Stimulated activated CD8-positive, alpha-beta memory T cell treated with anti-CD3 and anti-CD28 coated beads, Interleukin-12 subunit alpha, Interleukin-12 subunit beta, amount 100 ng/mL, for 24 hours (primary cell): ENCODE data around the gene TMEM53.
"Not testable (repeated sequence)": the region's sequence is repeated elsewhere in the genome, so short reads cannot be mapped to it uniquely, and the experiment has no call there.

Source experiments
- DNase-seq: peaks from one replicate; pipeline ENCODE4 v3.0.0-alpha.2; 2020; ENCODE audit errors: extremely low read depth

The TMEM53 gene

GRCh38 chr1:44674113-44675000, at the start of gene TMEM53, which contains the start of gene ARMH1:
Gene TMEM53 (minus strand): TSS chr1:44674481. CDS start chr1:44674391, 90 bp downstream.
Gene ARMH1 (plus strand): TSS chr1:44674714. CDS start chr1:44689698, 14,984 bp downstream.
- DNase-seq: peak; percentile 97

DNA sequence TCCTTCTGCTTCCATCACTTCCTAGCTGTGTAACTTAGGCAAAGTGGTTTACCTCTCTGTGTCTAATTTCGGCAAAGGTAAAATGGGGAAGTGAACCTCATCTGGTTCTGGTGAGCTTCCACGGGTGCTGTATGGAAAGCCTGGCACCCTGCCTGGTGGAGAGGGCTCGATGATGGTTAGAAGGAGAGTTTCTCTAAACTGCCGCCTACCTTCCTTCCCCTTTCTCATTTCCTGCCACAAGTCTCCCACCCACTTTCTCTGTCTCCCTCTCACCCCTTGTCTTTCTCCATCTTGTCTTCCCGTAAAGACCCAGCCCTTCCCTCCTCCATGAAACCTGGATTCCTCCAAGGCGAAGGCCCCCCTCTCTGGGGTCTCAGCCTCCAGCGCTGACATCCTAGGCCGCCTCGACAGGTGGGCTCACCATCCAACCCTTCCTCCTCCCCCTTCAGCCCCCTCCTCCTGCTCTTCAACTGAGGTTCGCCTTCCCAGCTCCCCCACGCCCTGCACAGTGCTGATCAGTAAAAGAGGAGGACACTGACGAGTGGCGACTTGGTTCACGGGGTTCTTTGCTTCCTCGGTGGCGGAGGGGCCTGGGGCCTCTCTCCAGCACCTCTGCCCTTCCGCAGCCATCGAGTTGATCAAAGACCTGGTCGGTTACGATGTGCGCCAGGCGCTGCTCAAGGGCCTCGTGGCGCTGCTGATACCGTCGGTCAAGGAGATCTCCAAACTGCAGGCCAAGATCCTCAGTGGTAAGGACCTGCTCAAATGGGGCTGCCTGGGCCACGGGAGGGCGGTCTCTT, 49.4 kb upstream of the TMEM53 start:
- DNase-seq: no peak

GRCh38 chr1:44723064-44723463, 48.8 kb upstream of the TMEM53 start:
- DNase-seq: no peak

DNA sequence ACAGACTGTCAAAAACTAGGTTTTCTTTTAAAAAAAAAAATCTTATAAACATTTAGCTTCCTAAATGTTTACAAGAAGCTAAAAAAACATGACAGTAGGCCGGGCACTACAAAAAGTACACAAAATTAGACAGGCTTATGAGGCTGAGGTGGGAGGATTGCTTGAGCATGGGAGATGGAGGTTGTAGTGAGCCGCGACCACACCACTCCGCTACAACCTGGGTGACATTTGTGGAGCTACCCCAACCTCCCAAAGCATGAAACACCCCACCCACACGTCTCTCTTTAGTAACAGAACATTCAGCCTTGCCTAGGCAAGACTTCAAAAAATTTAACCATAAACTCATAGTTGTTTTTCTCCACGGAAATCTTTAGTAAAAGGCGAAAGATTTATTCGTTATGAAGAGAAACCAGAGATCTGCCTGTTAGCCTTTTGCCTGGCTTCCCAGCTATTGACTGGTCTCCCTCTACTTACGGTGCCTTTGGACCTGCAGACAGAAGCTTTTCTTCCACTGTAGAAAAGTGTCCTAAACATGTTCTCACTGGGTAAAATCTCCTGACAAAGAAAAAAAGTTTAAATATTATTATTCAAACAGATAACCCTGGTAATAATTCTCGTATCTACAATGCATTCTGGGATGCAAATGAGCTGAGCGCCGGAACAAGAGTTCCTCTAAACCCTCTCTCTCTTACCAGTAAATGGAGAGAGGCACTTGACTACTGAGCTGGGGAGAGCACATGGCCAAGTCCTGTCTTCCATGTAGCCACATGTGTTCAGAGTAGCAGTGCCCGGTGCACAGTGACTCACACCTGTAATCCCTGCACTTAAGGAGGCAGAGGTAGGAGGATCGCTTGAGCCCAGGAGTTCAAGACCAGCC, 47.4 kb upstream of the TMEM53 start:
- DNase-seq: peak; percentile 66

GRCh38 chr1:44720281-44720680, 46.0 kb upstream of the TMEM53 start:
- DNase-seq: no peak

DNA sequence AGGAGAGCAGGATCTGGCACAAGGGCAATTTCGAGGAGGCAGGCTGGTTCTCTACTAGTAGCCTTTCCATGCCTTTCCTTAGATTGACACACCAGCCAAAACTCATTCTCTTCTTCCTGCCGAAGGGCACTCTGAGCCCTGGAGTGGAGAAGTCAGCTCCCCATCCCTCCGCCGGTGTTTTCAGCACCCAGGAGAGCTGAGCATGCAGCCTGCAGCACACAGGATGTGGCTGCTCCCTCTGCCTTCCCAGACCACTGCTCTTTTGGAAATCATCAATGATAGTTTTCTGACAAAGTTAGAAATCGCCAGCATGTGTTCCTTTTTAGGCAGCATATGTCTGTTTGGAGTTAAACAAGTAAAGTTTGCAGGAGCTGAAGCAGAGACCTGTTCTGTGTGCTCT, 45.0 kb upstream of the TMEM53 start:
- no peak for DNase-seq

DNA sequence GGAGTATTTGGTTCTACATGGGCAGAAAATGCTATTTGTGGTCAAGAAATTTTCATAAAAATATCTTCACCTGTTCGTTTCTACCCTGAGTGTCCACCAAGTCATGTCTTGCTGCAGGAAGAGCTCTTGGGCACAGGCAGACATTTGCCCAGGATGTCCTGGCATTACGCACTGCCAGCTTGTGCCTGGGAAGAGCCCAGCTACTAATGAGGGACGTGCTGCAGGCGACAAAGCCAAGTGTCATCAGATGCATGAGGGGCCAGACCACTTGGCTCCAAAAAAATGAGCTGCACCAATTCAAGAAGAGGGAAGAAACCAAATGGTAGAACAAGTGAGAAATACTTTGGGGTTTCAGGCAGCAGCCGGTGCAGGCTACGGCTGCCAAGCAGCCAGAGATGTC, 43.8 kb upstream of the TMEM53 start:
- DNase-seq: no peak

DNA sequence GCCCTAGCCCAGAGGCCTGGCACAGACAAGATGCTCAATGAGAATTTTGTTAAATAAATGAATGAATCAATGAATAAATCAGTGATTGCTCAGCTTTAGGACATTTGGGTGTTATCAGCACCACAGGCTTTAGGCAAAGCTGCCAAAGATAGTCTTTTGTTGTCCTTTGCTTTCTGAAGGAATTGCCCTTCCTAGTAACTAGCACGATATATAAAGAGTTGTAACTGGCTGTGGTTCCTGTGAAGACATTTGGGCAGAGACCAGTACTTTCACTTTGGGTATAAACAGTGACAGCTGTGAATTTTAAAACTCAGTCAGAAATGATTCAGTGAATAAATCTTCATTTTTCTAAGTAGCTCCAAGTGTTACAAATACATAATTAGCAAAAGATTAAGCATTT, 43.4 kb upstream of the TMEM53 start:
- DNase-seq: no peak

GRCh38 chr1:44717156-44717555, 42.9 kb upstream of the TMEM53 start:
- no peak for DNase-seq

- DNase-seq: no peak
Measured at GRCh38 chr1:44714944-44715571, 40.8 kb upstream of the TMEM53 start.

GRCh38 chr1:44714532-44714931, 40.3 kb upstream of the TMEM53 start:
- DNase-seq: no peak

DNA sequence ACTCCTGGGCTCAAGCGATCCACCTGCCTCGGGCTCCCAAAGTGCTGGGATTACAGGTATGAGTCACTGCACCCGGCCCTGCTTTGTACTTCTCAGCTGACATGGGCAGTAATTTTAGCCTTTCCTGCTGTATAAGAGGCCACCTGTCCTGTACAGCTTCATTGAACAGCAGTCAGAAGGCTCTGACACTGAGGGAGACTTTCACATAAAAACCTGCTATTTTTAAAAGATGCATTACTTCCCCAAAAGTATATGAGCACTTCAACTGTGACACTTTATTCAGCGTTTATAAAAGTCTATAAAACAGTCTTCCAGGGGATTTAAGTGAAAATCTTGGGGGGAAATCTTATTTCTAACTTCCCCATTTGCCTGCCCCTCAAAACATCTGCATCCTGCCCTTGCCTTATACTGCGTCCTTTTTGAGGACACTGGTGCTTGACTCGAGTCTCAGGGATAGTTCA, 39.1 kb upstream of the TMEM53 start:
- DNase-seq: no peak

- no peak for DNase-seq
Measured at GRCh38 chr1:44707959-44708831, 33.9 kb upstream of the TMEM53 start.

- no peak for DNase-seq
Measured at GRCh38 chr1:44707112-44707881, 33.0 kb upstream of the TMEM53 start.

DNA sequence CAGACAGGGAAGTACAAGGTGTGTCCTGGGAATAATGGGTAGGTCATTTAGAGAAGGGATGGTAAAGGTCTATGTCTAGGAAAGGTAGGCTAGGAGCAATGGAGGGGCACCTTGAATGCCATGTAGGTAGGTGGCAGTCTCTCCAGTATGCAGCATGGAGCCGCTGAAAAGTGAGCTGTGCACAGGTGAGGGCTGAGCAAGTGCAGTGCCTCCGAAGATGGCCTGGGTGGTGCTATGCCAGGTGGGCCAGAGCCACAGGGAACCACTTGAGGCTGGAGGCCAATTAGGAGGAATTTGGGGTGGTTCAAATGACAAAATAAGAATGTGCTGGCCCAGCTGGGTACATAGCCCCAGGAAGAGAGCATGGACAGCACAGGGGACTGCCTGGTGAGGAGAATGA, 31.7 kb upstream of the TMEM53 start:
- no peak for DNase-seq

DNA sequence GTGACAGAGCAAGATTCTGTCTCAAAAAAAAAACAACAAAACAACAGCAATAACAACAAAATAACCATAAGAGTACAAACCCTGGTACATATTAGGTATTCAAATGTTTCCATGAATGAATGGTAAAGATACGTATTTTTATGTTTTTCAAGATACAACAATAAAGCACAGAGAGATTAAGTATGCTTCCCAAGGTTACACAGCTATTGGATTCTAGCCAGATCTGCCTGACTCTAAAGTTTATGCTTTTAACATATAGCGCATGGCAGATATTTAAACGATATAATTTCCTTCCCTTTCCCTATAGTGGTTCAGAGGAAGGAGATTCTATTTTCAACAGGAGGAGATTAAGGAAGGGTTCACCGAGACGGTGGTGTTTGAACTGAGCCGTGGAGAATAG, 31.2 kb upstream of the TMEM53 start:
- no peak for DNase-seq

DNA sequence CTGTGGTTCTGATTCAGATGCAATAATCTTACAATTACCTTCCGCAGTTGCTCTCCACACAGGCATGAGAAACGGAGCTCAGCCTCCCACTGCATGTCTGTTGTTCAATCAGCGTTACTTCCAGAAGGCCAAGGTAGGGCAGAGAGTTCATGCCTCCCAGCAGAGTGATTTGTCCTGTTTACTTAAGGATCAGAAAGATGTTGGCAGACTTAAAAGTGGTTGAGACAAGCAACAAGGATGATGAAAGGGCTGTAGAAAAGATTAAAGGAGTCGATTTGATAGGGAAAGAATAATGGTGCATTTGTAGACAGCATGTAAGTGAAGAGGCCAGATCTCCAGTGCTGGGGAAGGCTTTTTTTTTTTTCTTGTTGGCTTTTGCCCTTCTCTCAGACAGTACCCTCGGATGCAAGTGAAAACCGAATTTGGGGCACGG, 26.9 kb upstream of the TMEM53 start:
- DNase-seq: no peak

DNA sequence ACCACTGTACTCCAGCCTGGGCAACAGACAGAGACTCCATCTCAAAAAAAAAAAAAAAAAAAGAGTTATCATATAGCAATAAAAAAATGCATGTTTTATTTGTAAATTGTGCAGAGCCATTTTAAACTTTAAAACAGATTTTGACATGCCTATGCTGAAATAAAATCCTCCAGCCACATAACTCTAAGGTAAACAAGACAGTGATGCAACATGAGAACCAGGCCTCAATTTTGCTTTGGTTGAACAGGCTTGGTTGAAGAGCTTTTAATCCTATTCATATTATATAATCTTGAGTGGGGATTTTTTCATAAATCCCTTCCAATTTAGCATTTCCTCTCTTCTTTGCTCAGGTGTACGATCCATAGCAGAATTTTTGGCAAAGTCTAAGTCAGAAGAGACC, 26.3 kb upstream of the TMEM53 start:
- DNase-seq: no peak

- not testable (repeated sequence) for DNase-seq
Measured at GRCh38 chr1:44699375-44699774, 25.1 kb upstream of the TMEM53 start.
